GM23248 (cell line): Measurements from ENCODE around the gene BICD1. TPM values are rescaled to one million over a fixed set of nuclear protein-coding genes. Genes with fewer than 3 reads are reported as not detected.

Experiments
- DNase-seq: peaks from one replicate; pipeline ENCODE4 v3.0.0-alpha.2; 2015
- H2AFZ ChIP-seq: fragments of 200-600 bp; sonication (generic); 2 replicates; pipeline ENCODE4 v1.6.1; 2016; ENCODE audit warnings: antibody characterized with exemption
- H3F3A ChIP-seq: fragments of 200-600 bp; sonication (generic); 2 replicates; pipeline ENCODE4 v1.6.1; 2016; ENCODE audit warnings: mild to moderate bottlenecking, antibody characterized with exemption, mixed run types; ENCODE audit not compliant: insufficient read depth
- H3K27ac ChIP-seq: fragments of 200-600 bp; sonication (generic); 2 replicates; pipeline ENCODE4 v1.5.1; 2016; ENCODE audit warnings: mild to moderate bottlenecking
- H3K27me3 ChIP-seq: fragments of 200-600 bp; sonication (generic); replicated peaks from 2 replicates; pipeline ENCODE4 v1.6.1; 2016; ENCODE audit warnings: mild to moderate bottlenecking; ENCODE audit not compliant: insufficient read depth
- H3K36me3 ChIP-seq: fragments of 200-600 bp; sonication (generic); 2 replicates; pipeline ENCODE4 v1.6.1; 2016; ENCODE audit warnings: low read depth, mild to moderate bottlenecking
- H3K4me1 ChIP-seq: fragments of 200-600 bp; sonication (generic); 2 replicates; pipeline ENCODE4 v1.6.1; 2016; ENCODE audit warnings: mild to moderate bottlenecking; ENCODE audit not compliant: insufficient read depth
- H3K4me2 ChIP-seq: fragments of 200-600 bp; sonication (generic); one replicate; pipeline ENCODE4 v1.6.1; 2016; ENCODE audit warnings: mild to moderate bottlenecking; ENCODE audit not compliant: unreplicated experiment
- H3K4me3 ChIP-seq: fragments of 200-600 bp; sonication (generic); 2 replicates; pipeline ENCODE4 v1.5.1; 2016; ENCODE audit warnings: mild to moderate bottlenecking
- H3K79me2 ChIP-seq: fragments of 200-600 bp; sonication (generic); 2 replicates; pipeline ENCODE4 v1.6.1; 2016; ENCODE audit warnings: mild to moderate bottlenecking; ENCODE audit not compliant: insufficient read depth
- H3K9ac ChIP-seq: fragments of 200-600 bp; sonication (generic); 2 replicates; pipeline ENCODE4 v1.6.1; 2016; ENCODE audit warnings: mild to moderate bottlenecking
- H3K9me2 ChIP-seq: fragments of 200-600 bp; sonication (generic); 2 replicates; pipeline ENCODE4 v1.6.1; 2016; ENCODE audit warnings: mixed run types, mild to moderate bottlenecking, moderate library complexity; ENCODE audit not compliant: insufficient read depth
- H3K9me3 ChIP-seq: fragments of 200-600 bp; sonication (generic); one replicate; pipeline ENCODE4 v1.6.1; 2017; ENCODE audit warnings: low read depth
- H4K20me1 ChIP-seq: fragments of 200-600 bp; sonication (generic); 2 replicates; pipeline ENCODE4 v1.6.0; 2016; ENCODE audit not compliant: insufficient read depth
- EZH2 ChIP-seq: fragments of 200-600 bp; sonication (generic); IDR thresholded peaks from 2 replicates; pipeline ENCODE4 v1.6.1; 2018; ENCODE audit warnings: antibody characterized with exemption, mild to moderate bottlenecking; ENCODE audit not compliant: insufficient read depth, poor library complexity, severe bottlenecking
- EZH2phosphoT487 ChIP-seq: fragments of 200-600 bp; sonication (generic); IDR thresholded peaks from 2 replicates; pipeline ENCODE4 v1.6.1; 2018; ENCODE audit warnings: antibody characterized with exemption, moderate library complexity, mild to moderate bottlenecking, low read depth; ENCODE audit not compliant: insufficient read depth
- WGBS, 2 experiments: methylation state at CpG; one replicate each; pipeline ENCODE4 v1.1.6; 2015 to 2017; ENCODE audit warnings: low lambda C conversion rate in 2 of 2, low coverage in 1 of 2; ENCODE audit errors: missing lambda C conversion rate in 2 of 2; 5-methylcytosine and 5-hydroxymethylcytosine counted together
- in situ Hi-C: fragments of 300-500 bp; cut with MboI; formaldehyde crosslinking; loops from 2 replicates; pipeline ENCODE4 v1.15.0; 2020
- polyA plus RNA-seq: library from polyadenylated mRNA; unstranded; fragments of >200 nt; fragmentation: Nextera tagmentation; extraction: Ambion mirVana; gene quantifications from 2 replicates; pipeline ENCODE4 v1.2.1, GENCODE V29; 2016
- total RNA-seq: library from RNA; depleted of rRNA; stranded (reverse); fragments of >200 nt; shearing (Covaris generic); gene quantifications from 2 replicates; pipeline ENCODE4 v1.2.3, GENCODE V29; 2014

BICD1 gene
- total and polyA plus RNA-seq, 2 experiments from 2014 or later, result 9.7 to 20.6 TPM

DNA sequence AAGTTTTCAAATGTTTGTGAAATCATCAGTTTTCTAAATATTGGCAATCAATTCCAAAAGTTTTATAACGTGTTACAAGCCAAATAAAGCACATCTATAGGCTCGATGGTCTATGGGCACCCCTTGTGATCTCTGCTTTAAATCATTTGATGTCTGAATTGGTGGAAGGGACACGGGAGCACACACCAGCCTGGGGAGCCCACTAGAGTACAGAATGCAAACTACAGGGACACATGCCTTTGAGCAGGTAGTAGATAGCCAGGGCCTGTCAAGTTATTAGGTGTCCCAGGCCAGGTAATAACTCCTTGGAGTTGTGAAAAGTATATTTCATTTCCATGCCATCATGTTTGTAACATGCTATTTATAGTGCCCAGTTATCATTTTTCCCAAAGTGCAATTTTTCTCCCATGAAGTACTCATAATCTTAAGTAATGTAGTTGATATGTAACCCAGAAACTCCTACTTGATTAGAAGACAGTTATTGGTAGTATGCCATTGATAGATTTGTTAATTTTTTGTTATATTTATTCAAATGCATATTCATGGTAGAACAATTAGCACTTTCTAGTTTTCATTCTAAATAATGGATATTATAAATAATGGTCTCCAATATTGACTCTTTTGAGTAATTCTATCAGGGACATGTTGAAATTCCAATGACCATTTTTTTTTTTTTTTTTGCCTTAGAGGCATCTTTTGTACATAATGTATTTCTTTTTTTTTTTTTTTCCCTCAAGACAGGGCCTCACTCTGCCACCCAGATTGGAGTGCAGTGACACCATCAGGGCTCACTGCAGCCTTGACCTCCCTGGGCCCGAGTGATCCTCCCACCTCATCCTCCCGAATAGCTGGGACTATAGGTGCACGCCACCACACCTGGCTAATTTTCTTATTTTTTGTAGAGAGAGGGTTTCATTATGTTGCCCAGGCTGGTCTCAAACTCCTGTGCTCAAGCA, 195.8 kb downstream of the BICD1 start:
- Histone ChIP-seq H3K27me3 (no peaks in the 10 kb centered on the region), H3K4me1 (no peaks in the 10 kb centered on the region), H3K9me3 (no peaks in the 10 kb centered on the region), H3K4me2 (no peak overlapping the region), H4K20me1 (no peaks in the 10 kb centered on the region), H3F3A (no peaks in the 10 kb centered on the region), H3K27ac (no peak overlapping the region), H2AFZ (no peak overlapping the region), H3K36me3 (peaks cover 3% of the 10 kb centered on the region; the same call in 1 of the 2 replicates), H3K9ac (no peak overlapping the region), H3K9me2 (no peaks in the 10 kb centered on the region), H3K4me3 (no peak overlapping the region), H3K79me2 (peaks cover 37% of the 10 kb centered on the region)
- DNase-seq, result peak; percentile 45
- no peak for TF ChIP-seq EZH2phosphoT487
- TF ChIP-seq EZH2, result no peak
- in situ Hi-C loops, result loop anchor here (10.0 kb wide), 1 partner anchor 648 kb away; the partner anchor contains the start of gene ETFBKMT
- WGBS, 2 experiments, result 51 to 55% methylated on average over 6 of the region's 6 CpGs

DNA sequence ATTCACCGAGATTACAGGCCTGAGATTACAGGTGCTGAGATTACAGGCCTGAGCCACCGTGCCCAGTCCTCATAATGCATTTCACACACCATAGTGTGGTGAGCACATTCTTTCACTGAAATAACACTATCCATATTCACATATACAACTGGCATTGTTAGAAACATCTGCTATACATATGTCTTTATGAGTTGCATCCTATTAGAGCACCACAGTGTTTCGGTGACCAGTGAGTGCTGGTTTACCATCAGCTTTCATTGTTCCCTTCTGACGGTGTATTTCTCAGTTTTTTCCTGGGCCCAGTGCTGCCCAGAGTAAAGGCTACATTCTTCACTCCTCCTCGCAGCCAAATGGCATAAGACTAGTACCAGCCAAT, 196.5 kb downstream of the BICD1 start:
- no peaks in the 10 kb centered on the region for H3K4me1 ChIP-seq
- peaks cover 3% of the 10 kb centered on the region; the same call in 1 of the 2 replicates for H3K36me3 ChIP-seq
- no peak overlapping the region for H3K4me3 ChIP-seq
- peaks cover 33% of the 10 kb centered on the region for H3K79me2 ChIP-seq
- H3K4me2 ChIP-seq, result no peak overlapping the region
- no peak overlapping the region for H2AFZ ChIP-seq
- H3K9me2 ChIP-seq, result no peaks in the 10 kb centered on the region
- no peak for TF ChIP-seq EZH2phosphoT487
- TF ChIP-seq EZH2, result no peak
- in situ Hi-C loops, result loop anchor here (10.0 kb wide), 1 partner anchor 648 kb away; the partner anchor contains the start of gene ETFBKMT
- no peak overlapping the region for H3K27ac ChIP-seq
- no peaks in the 10 kb centered on the region for H3F3A ChIP-seq
- H4K20me1 ChIP-seq, result no peaks in the 10 kb centered on the region
- H3K9me3 ChIP-seq, result no peaks in the 10 kb centered on the region
- H3K27me3 ChIP-seq, result no peaks in the 10 kb centered on the region
- no peak overlapping the region for H3K9ac ChIP-seq
- 69 to 71% methylated on average over 5 of the region's 5 CpGs for WGBS, 2 experiments
- no peak for DNase-seq

DNA sequence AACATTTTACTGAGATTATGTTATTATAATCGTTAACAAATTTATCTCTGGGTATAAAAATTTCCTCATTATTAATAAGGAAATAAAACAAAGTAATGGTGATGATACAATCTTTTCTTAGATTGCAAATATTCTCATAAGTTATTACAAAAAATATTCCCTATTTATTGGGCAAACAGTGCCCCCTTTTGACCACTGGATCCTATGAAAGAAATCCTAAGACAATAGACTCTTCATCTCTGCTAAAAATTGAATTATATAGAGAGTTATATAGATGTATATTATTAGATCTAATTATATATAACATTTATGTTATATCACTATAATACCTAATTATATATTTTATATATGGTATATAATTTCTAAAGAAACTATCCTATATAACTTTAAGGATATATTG, 198.5 kb downstream of the BICD1 start:
- WGBS, 2 experiments, result 53 to 71% methylated on average over 1 of the region's 1 CpG
- TF ChIP-seq EZH2, result no peak
- TF ChIP-seq EZH2phosphoT487, result no peak
- DNase-seq, result peak; percentile 42
- Histone ChIP-seq H3K9ac (no peak overlapping the region), H3K27ac (no peak overlapping the region), H3K4me1 (no peaks in the 10 kb centered on the region), H3K9me2 (no peaks in the 10 kb centered on the region), H3K79me2 (peaks cover 48% of the 10 kb centered on the region), H3K9me3 (no peaks in the 10 kb centered on the region), H4K20me1 (no peaks in the 10 kb centered on the region), H3K27me3 (no peaks in the 10 kb centered on the region), H3K4me3 (no peak overlapping the region), H2AFZ (no peak overlapping the region), H3K36me3 (peaks cover 6% of the 10 kb centered on the region; the same call in 1 of the 2 replicates), H3F3A (no peaks in the 10 kb centered on the region), H3K4me2 (no peak overlapping the region)
- in situ Hi-C loops, result loop anchor here (5.0 to 10.0 kb wide), 2 partner anchors 238 to 650 kb away; partner anchors contain the start of gene ETFBKMT

DNA sequence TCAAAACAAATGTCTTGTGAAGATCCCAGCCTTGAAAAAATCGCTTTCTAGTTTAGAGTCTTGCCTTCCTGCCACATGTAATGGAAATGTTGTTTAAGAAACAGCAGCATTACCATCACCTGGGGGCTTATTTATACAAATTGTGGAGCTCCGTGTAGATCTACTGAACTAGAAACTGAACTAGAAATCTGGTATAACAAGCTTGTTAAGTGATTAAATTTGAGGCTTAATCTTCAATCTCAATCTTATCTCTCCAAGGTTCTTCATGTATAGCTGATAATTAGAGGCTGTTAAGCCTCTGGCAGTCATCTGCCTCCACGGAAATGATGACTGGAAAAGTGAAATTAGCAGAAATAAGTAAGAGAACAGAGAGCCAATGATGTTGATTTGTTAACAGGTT, 200.7 kb downstream of the BICD1 start:
- TF ChIP-seq EZH2phosphoT487, result no peak
- no peak for TF ChIP-seq EZH2
- Histone ChIP-seq H4K20me1 (no peaks in the 10 kb centered on the region), H3K4me3 (no peak overlapping the region), H3K79me2 (peaks cover 51% of the 10 kb centered on the region), H3F3A (no peaks in the 10 kb centered on the region), H3K4me1 (no peaks in the 10 kb centered on the region), H3K4me2 (no peak overlapping the region), H3K36me3 (peaks cover 6% of the 10 kb centered on the region; the same call in 1 of the 2 replicates), H3K9me2 (no peaks in the 10 kb centered on the region), H2AFZ (no peak overlapping the region), H3K27me3 (no peaks in the 10 kb centered on the region), H3K9me3 (no peaks in the 10 kb centered on the region), H3K9ac (no peak overlapping the region), H3K27ac (no peak overlapping the region)
- DNase-seq, result no peak
- 79 to 89% methylated on average over 3 of the region's 3 CpGs for WGBS, 2 experiments
- in situ Hi-C loops, result loop anchor here (5.0 to 10.0 kb wide), 2 partner anchors 240 to 653 kb away; partner anchors contain the start of gene ETFBKMT
